GM18508 (cell line): Measurements from ENCODE around the gene COL2A1.

Source experiments
- ATAC-seq: cut with Tn5 transposase; IDR thresholded peaks from one replicate; pipeline ENCODE4 v1.9.1; 2021; ENCODE audit warnings: moderate number of reproducible peaks; ENCODE audit not compliant: insufficient read depth, unreplicated experiment

COL2A1 gene

GRCh38 chr12:48004053-48004941, at the start of gene COL2A1:
TSS of gene COL2A1 (minus strand) at chr12:48004476. CDS start at chr12:48004321, 155 bp downstream.
- no peak for ATAC-seq

GRCh38 chr12:48053883-48054282, 49.6 kb upstream of the COL2A1 start:
- no peak for ATAC-seq

GRCh38 chr12:48053122-48053521, 48.8 kb upstream of the COL2A1 start:
- ATAC-seq, result no peak

- ATAC-seq, result no peak
Observed at GRCh38 chr12:48051681-48052080, 47.4 kb upstream of the COL2A1 start.

- ATAC-seq, result no peak
Observed at GRCh38 chr12:48050174-48050573, 45.9 kb upstream of the COL2A1 start.

GRCh38 chr12:48045965-48046518, 41.8 kb upstream of the COL2A1 start:
- ATAC-seq, result no peak

GRCh38 chr12:48045061-48045846, 41.0 kb upstream of the COL2A1 start:
- ATAC-seq, result no peak

GRCh38 chr12:48044396-48044795, 40.1 kb upstream of the COL2A1 start:
- no peak for ATAC-seq

- no peak for ATAC-seq
Observed at GRCh38 chr12:48043771-48044170, 39.5 kb upstream of the COL2A1 start.

GRCh38 chr12:48041591-48042423, 37.5 kb upstream of the COL2A1 start:
- no peak for ATAC-seq

GRCh38 chr12:48040354-48040753, 36.1 kb upstream of the COL2A1 start:
- no peak for ATAC-seq

- no peak for ATAC-seq
Observed at GRCh38 chr12:48039151-48039550, 34.9 kb upstream of the COL2A1 start.

GRCh38 chr12:48038085-48038484, 33.8 kb upstream of the COL2A1 start:
- ATAC-seq, result no peak

GRCh38 chr12:48037267-48037915, 33.1 kb upstream of the COL2A1 start:
- ATAC-seq, result no peak

GRCh38 chr12:48036818-48037217, 32.5 kb upstream of the COL2A1 start:
- ATAC-seq, result no peak

- no peak for ATAC-seq
Observed at GRCh38 chr12:48034835-48035805, 30.8 kb upstream of the COL2A1 start.

- ATAC-seq, result no peak
Observed at GRCh38 chr12:48033451-48033850, 29.2 kb upstream of the COL2A1 start.

GRCh38 chr12:48032597-48032996, 28.3 kb upstream of the COL2A1 start:
- ATAC-seq, result no peak
